ENCODE results near the gene PLEKHA4.

DNA sequence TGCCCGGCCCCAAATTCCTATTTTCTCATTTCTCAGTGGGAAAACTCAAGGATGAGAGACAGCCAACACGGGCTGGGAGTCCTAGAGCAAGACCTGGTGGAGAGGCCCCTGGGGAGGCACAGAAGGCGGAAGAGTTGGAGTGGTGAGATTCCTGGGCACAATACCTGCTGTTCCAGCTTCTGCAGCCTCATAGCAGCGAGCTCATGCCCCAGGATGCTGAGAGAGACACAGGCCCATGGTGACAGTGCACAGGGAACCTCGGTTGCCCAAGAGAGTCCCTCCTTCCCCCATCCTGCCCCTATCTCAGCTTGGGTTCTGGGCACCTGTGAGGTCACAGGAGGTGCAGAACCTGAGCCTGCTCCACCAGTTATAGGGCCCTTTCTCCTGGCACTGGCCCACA is 28.8 kb upstream of the PLEKHA4 start:
- TF ChIP-seq, protein P1, sequence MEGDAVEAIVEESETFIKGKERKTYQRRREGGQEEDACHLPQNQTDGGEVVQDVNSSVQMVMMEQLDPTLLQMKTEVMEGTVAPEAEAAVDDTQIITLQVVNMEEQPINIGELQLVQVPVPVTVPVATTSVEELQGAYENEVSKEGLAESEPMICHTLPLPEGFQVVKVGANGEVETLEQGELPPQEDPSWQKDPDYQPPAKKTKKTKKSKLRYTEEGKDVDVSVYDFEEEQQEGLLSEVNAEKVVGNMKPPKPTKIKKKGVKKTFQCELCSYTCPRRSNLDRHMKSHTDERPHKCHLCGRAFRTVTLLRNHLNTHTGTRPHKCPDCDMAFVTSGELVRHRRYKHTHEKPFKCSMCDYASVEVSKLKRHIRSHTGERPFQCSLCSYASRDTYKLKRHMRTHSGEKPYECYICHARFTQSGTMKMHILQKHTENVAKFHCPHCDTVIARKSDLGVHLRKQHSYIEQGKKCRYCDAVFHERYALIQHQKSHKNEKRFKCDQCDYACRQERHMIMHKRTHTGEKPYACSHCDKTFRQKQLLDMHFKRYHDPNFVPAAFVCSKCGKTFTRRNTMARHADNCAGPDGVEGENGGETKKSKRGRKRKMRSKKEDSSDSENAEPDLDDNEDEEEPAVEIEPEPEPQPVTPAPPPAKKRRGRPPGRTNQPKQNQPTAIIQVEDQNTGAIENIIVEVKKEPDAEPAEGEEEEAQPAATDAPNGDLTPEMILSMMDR (IDR thresholded peaks at IDR 0.05; ENCODE audit: insufficient read depth, low read length, poor library complexity, severe bottlenecking) = no peak
- no peak for TF ChIP-seq EZH2phosphoT487 (conservative IDR thresholded peaks at IDR 0.05; ENCODE audit: low read length)

All from SU-DHL-6 (cell line).